GM21526 (cell line): ENCODE data around the gene XYLT1.

Experiments
- ATAC-seq: cut with Tn5 transposase; IDR thresholded peaks from one replicate; pipeline ENCODE4 v1.9.1; 2021; ENCODE audit warnings: moderate library complexity; ENCODE audit not compliant: unreplicated experiment, low FRiP score

XYLT1 gene

GRCh38 chr16:17298238-17298637 lies 172.5 kb downstream of the XYLT1 start:
- no peak for ATAC-seq

- ATAC-seq = no peak
Measured at GRCh38 chr16:17296431-17296830, 174.3 kb downstream of the XYLT1 start.

- ATAC-seq = no peak
Measured at GRCh38 chr16:17295948-17296347, 174.8 kb downstream of the XYLT1 start.

GRCh38 chr16:17294856-17295255 lies 175.9 kb downstream of the XYLT1 start:
- no peak for ATAC-seq

GRCh38 chr16:17293813-17294558 lies 176.8 kb downstream of the XYLT1 start:
- ATAC-seq = no peak

GRCh38 chr16:17291289-17291688 lies 179.5 kb downstream of the XYLT1 start:
- no peak for ATAC-seq

- no peak for ATAC-seq
Measured at GRCh38 chr16:17289674-17290635, 180.8 kb downstream of the XYLT1 start.

- no peak for ATAC-seq
Measured at GRCh38 chr16:17289050-17289449, 181.7 kb downstream of the XYLT1 start.

GRCh38 chr16:17287166-17287800 lies 183.5 kb downstream of the XYLT1 start:
- no peak for ATAC-seq

GRCh38 chr16:17286443-17286842 lies 184.3 kb downstream of the XYLT1 start:
- ATAC-seq = no peak

- ATAC-seq = no peak
Measured at GRCh38 chr16:17283016-17283415, 187.7 kb downstream of the XYLT1 start.

GRCh38 chr16:17282247-17282646 lies 188.5 kb downstream of the XYLT1 start:
- ATAC-seq = no peak

- no peak for ATAC-seq
Measured at GRCh38 chr16:17281052-17281451, 189.7 kb downstream of the XYLT1 start.

- no peak for ATAC-seq
Measured at GRCh38 chr16:17278988-17279387, 191.8 kb downstream of the XYLT1 start.

GRCh38 chr16:17277981-17278381 lies 192.8 kb downstream of the XYLT1 start:
- no peak for ATAC-seq

GRCh38 chr16:17276610-17277009 lies 194.2 kb downstream of the XYLT1 start:
- no peak for ATAC-seq

GRCh38 chr16:17276010-17276530 lies 194.7 kb downstream of the XYLT1 start:
- no peak for ATAC-seq

GRCh38 chr16:17275076-17276009 lies 195.4 kb downstream of the XYLT1 start:
- ATAC-seq = no peak

GRCh38 chr16:17273142-17273561 lies 197.6 kb downstream of the XYLT1 start:
- ATAC-seq = no peak

- no peak for ATAC-seq
Measured at GRCh38 chr16:17272716-17273115, 198.0 kb downstream of the XYLT1 start.
